Colonic mucosa (tissue), 4 donors: ENCODE results near the gene MAP2. TPM values are rescaled to one million over a fixed set of nuclear protein-coding genes. Genes with fewer than 3 reads are reported as not detected.

Experiments used
- DNase-seq: peaks from one replicate; pipeline ENCODE4 v3.0.0-alpha.2; 2020
- H3K27ac ChIP-seq: fragments of 200-600 bp; one replicate; pipeline ENCODE4 v1.8.0; 2021
- H3K27me3 ChIP-seq: fragments of 200-600 bp; one replicate; pipeline ENCODE4 v1.8.0; 2021
- H3K36me3 ChIP-seq: fragments of 200-600 bp; one replicate; pipeline ENCODE4 v1.8.0; 2021
- H3K4me1 ChIP-seq: fragments of 200-600 bp; one replicate; pipeline ENCODE4 v1.8.0; 2021; ENCODE audit warnings: mild to moderate bottlenecking
- H3K4me3 ChIP-seq: fragments of 200-600 bp; one replicate; pipeline ENCODE4 v1.8.0; 2021
- H3K9ac ChIP-seq, 2 donors: one replicate each; pipeline ENCODE4 v1.7.0; 2013; ENCODE audit warnings: control low read depth in 2 of 2, low read depth in 2 of 2, low read length in 2 of 2
- H3K9me3 ChIP-seq: fragments of 200-600 bp; one replicate; pipeline ENCODE4 v1.8.0; 2021
- CTCF ChIP-seq: fragments of 200-600 bp; IDR thresholded peaks from one replicate; pipeline ENCODE4 v1.8.0; 2022; ENCODE audit warnings: antibody characterized with exemption, mild to moderate bottlenecking
- intact Hi-C: fragments of 100-400 bp; cut with DNase I; formaldehyde crosslinking; loops from one replicate; pipeline ENCODE4 v1.14.1; 2022
- total RNA-seq, 2 donors: library from RNA; stranded (reverse); fragmentation: NEBNext Ultra II Directional in 1 of 2; extraction: Animal tissue kit (Norgen Biotek cat#: 25700) in 1 of 2; gene quantifications; one replicate each; pipeline ENCODE4 v1.2.1, GENCODE V29; 2021
- donor health status: healthy.
- donor health status: DM: no; HTN: no; CAD: no.
- donor health status: DM: no; HTN: no; CAD: no.

Gene MAP2
- total RNA-seq, 2 donors from 2014 or later = 0.84 to 1.4 TPM

- no peak for TF ChIP-seq CTCF
These were observed 12.6 kb upstream of the MAP2 start for GRCh38 chr2:209411296-209411695.

GRCh38 chr2:209411718-209412117, 12.1 kb upstream of the MAP2 start:
- H3K9me3 ChIP-seq = no peaks in the 10 kb centered on the region
- no peak overlapping the region for H3K27ac ChIP-seq
- intact Hi-C loops = no loop called here
- H3K36me3 ChIP-seq = no peaks in the 10 kb centered on the region
- no peaks in the 10 kb centered on the region for H3K4me1 ChIP-seq
- no peaks in the 10 kb centered on the region for H3K27me3 ChIP-seq
- TF ChIP-seq CTCF = no peak
- no peak overlapping the region for H3K9ac ChIP-seq
- H3K4me3 ChIP-seq = no peak overlapping the region
- no peak for DNase-seq

More at GRCh38 chr2:209411296-209411695, 12.6 kb upstream of the MAP2 start:
- no peak overlapping the region for H3K27ac ChIP-seq
- H3K4me3 ChIP-seq = no peak overlapping the region
- H3K9me3 ChIP-seq = no peaks in the 10 kb centered on the region
- no peak for DNase-seq
- H3K27me3 ChIP-seq = no peaks in the 10 kb centered on the region
- H3K4me1 ChIP-seq = no peaks in the 10 kb centered on the region
- no peaks in the 10 kb centered on the region for H3K36me3 ChIP-seq
- intact Hi-C loops = no loop called here
- H3K9ac ChIP-seq = no peak overlapping the region

GRCh38 chr2:209413311-209414014, 10.4 kb upstream of the MAP2 start:
- intact Hi-C loops = no loop called here

GRCh38 chr2:209416913-209417312, 6.9 kb upstream of the MAP2 start:
- no peak for DNase-seq
- Histone ChIP-seq H3K9ac (no peak overlapping the region), H3K27me3 (no peaks in the 10 kb centered on the region), H3K9me3 (no peaks in the 10 kb centered on the region), H3K4me1 (no peaks in the 10 kb centered on the region), H3K27ac (no peak overlapping the region), H3K36me3 (no peaks in the 10 kb centered on the region), H3K4me3 (no peak overlapping the region)
- intact Hi-C loops = no loop called here
- no peak for TF ChIP-seq CTCF

More at GRCh38 chr2:209413311-209414014, 10.4 kb upstream of the MAP2 start:
- Histone ChIP-seq H3K4me1 (no peaks in the 10 kb centered on the region), H3K27ac (no peak overlapping the region), H3K27me3 (no peaks in the 10 kb centered on the region), H3K9ac (no peak overlapping the region), H3K36me3 (no peaks in the 10 kb centered on the region), H3K4me3 (no peak overlapping the region), H3K9me3 (no peaks in the 10 kb centered on the region)
- no peak for DNase-seq
- no peak for TF ChIP-seq CTCF

GRCh38 chr2:209422191-209422754, 1.6 kb upstream of the MAP2 start:
- no peaks in the 10 kb centered on the region for H3K36me3 ChIP-seq
- DNase-seq = no peak
- no peaks in the 10 kb centered on the region for H3K4me1 ChIP-seq
- no peaks in the 10 kb centered on the region for H3K27me3 ChIP-seq
- no peak overlapping the region for H3K4me3 ChIP-seq
- intact Hi-C loops = loop anchor here (10.0 kb wide), 1 partner anchor 153 kb away; no protein-coding TSS in a partner anchor
- no peaks in the 10 kb centered on the region for H3K9me3 ChIP-seq
- H3K27ac ChIP-seq = no peak overlapping the region
- no peak for TF ChIP-seq CTCF
- no peak overlapping the region for H3K9ac ChIP-seq
